Thoracic aorta (tissue), 2 donors: ENCODE data around the gene POLA1. TPM values are rescaled to one million over a fixed set of nuclear protein-coding genes. Genes with fewer than 3 reads are reported as not detected.

Experiments used
- ATAC-seq: fragments of 150-250 bp; one replicate; pipeline ENCODE4 v1.8.0; 2017; ENCODE audit warnings: low read depth; ENCODE audit not compliant: insufficient number of reproducible peaks, low FRiP score
- DNase-seq: peaks from one replicate; pipeline ENCODE4 v3.0.0-alpha.2; 2020; ENCODE audit warnings: low spot score
- H3K27ac ChIP-seq, 2 donors: fragments of 200-600 bp; sonication (generic); 1 replicate in 1 of 2; 2 replicates in 1 of 2; pipeline ENCODE4 v1.5.1; 2016; ENCODE audit warnings: mild to moderate bottlenecking in 2 of 2, moderate library complexity in 2 of 2
- H3K27me3 ChIP-seq: fragments of 200-600 bp; sonication (generic); replicated peaks from 2 replicates; pipeline ENCODE4 v1.6.0; 2016; ENCODE audit warnings: mild to moderate bottlenecking; ENCODE audit not compliant: insufficient read depth
- H3K36me3 ChIP-seq: fragments of 200-600 bp; sonication (generic); one replicate; pipeline ENCODE4 v1.5.1; 2016
- H3K4me1 ChIP-seq, 2 donors: fragments of 200-600 bp; sonication (generic); 1 replicate in 1 of 2; 2 replicates in 1 of 2; pipeline versions ENCODE4 v1.5.1 to v1.6.0; 2016; ENCODE audit warnings: low read depth in 2 of 2, mild to moderate bottlenecking in 1 of 2; ENCODE audit not compliant: control insufficient read depth in 1 of 2
- H3K4me3 ChIP-seq: fragments of 200-600 bp; sonication (generic); 2 replicates; pipeline ENCODE4 v1.5.1; 2016; ENCODE audit warnings: mild to moderate bottlenecking
- H3K9me3 ChIP-seq: fragments of 200-600 bp; sonication (generic); 2 replicates; pipeline ENCODE4 v1.5.1; 2016
- CTCF ChIP-seq: fragments of 200-600 bp; sonication (generic); IDR thresholded peaks from one replicate; pipeline ENCODE4 v1.5.1; 2019; ENCODE audit warnings: antibody characterized with exemption
- total RNA-seq, 2 donors: library from RNA; depleted of rRNA; stranded (reverse); fragments of >200 nt; gene quantifications; one replicate each; pipeline versions ENCODE4 v1.1.0 to v1.2.3, GENCODE V29; 2016

POLA1 gene
- total RNA-seq, 2 donors from 2014 or later = 11.6 to 20.6 TPM

- no peaks in the 10 kb centered on the region for H3K9me3 ChIP-seq
- TF ChIP-seq CTCF = no peak
- H3K4me3 ChIP-seq = no peak overlapping the region
- no peaks in the 10 kb centered on the region for H3K27me3 ChIP-seq
- ATAC-seq (no peak), DNase-seq (no peak)
- no peaks in the 10 kb centered on the region for H3K36me3 ChIP-seq
- no peaks in the 10 kb centered on the region for H3K4me1 ChIP-seq
- no peak overlapping the region for H3K27ac ChIP-seq
Observed at GRCh38 chrX:24768556-24768955, 74.8 kb downstream of the POLA1 start.

- ATAC-seq = no peak
- H3K27ac ChIP-seq = no peak overlapping the region
- no peak overlapping the region for H3K4me3 ChIP-seq
Observed at GRCh38 chrX:24774650-24775049, 80.9 kb downstream of the POLA1 start.

DNA sequence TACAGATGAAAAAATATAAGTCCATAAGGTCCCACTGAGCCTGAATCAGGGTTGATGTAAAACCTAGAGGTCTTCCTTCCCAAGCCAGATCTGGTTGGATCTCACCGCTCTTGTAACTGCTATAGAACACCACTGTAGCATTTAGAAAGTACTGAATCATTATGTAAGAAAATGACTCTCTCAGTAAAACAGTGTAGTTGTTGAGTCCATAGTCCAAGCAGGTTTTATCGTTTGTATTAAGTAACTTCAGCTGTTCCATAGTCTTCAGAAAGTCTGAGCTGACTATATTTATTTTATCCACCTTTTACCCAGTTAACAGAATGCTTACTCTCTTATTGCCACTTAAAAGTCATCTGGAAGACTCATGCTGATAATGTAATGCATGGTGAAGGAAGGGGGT lies 82.2 kb downstream of the POLA1 start:
- Histone ChIP-seq H3K36me3 (no peaks in the 10 kb centered on the region), H3K27me3 (no peaks in the 10 kb centered on the region), H3K4me3 (no peak overlapping the region), H3K4me1 (no peaks in the 10 kb centered on the region), H3K9me3 (no peaks in the 10 kb centered on the region), H3K27ac (no peak overlapping the region)
- ATAC-seq (no peak), DNase-seq (no peak)
- no peak for TF ChIP-seq CTCF

More at GRCh38 chrX:24774650-24775049, 80.9 kb downstream of the POLA1 start:
- DNase-seq = no peak
- no peak for TF ChIP-seq CTCF
- Histone ChIP-seq H3K36me3 (no peaks in the 10 kb centered on the region), H3K27me3 (no peaks in the 10 kb centered on the region), H3K4me1 (no peaks in the 10 kb centered on the region), H3K9me3 (no peaks in the 10 kb centered on the region)

DNA sequence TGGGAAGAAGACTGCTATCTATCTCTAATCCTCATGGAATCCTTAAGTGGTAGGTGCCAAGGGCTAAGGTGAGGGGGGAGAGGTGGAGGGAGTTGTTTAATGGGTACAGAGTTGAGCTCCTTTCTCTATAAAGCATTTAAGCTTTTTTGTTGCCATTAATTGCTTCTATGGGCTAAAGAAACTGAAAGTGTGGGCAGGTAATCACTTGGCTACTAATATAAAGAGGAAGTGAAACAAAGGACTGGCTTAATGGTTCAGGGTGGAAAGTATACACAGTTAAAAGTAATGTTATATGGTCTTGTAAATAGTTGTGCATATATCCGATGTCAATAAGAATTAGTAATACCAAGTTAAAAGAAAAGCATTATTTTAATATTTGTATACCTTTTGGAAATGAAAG lies 83.9 kb downstream of the POLA1 start:
- Histone ChIP-seq H3K27me3 (no peaks in the 10 kb centered on the region), H3K27ac (no peak overlapping the region), H3K9me3 (no peaks in the 10 kb centered on the region), H3K4me3 (no peak overlapping the region), H3K4me1 (no peaks in the 10 kb centered on the region), H3K36me3 (no peaks in the 10 kb centered on the region)
- no peak for TF ChIP-seq CTCF
- no peak for ATAC-seq
- no peak for DNase-seq

DNA sequence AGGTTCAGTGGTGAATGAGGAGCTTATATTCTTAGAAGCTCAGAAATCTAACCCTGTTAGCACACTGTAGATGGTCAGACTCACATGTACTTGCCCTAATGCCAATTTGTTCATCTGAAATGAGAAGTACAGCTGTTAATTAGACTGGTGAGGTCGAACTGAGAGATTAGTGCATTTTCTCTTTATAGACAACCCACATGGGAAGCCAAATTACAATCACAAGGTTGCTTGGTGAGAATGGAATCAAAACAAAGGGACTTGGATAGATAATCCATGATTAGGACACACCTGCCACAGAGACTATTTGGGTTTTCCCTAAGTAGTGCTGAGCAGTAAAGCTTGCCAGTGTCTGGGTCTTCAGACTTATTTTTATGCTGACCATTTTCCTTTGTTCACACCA lies 88.3 kb downstream of the POLA1 start:
- Histone ChIP-seq H3K27me3 (no peaks in the 10 kb centered on the region), H3K36me3 (no peaks in the 10 kb centered on the region), H3K9me3 (no peaks in the 10 kb centered on the region), H3K4me3 (no peak overlapping the region), H3K4me1 (no peaks in the 10 kb centered on the region), H3K27ac (no peak overlapping the region)
- no peak for TF ChIP-seq CTCF
- DNase-seq (no peak), ATAC-seq (no peak)
